ENCODE data around the gene INTS4.
"Not testable (repeated sequence)": the region's sequence is repeated elsewhere in the genome, so short reads cannot be mapped to it uniquely, and the experiment has no call there.

INTS4 gene

DNA sequence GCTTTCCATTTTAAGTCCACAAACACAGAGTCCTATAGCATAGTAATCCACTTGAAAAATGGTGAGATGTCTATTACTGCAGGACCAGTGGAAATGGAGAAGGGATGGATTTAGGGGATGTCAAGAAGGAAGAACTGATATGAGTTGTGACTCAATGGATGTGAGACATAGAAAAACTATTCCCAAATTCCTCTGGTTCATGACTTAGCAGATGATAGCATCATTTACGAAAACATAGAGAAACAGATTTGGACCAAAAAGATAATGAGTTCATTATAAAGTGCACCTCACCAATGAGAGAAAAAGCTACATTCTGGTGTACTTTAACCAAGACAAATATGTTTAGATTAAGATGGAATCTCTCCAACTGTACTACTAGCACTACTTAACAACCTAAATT, 51.2 kb downstream of the INTS4 start:
- not testable (repeated sequence) for DNase-seq (ENCODE audit: low read depth in 2 of 2)

DNA sequence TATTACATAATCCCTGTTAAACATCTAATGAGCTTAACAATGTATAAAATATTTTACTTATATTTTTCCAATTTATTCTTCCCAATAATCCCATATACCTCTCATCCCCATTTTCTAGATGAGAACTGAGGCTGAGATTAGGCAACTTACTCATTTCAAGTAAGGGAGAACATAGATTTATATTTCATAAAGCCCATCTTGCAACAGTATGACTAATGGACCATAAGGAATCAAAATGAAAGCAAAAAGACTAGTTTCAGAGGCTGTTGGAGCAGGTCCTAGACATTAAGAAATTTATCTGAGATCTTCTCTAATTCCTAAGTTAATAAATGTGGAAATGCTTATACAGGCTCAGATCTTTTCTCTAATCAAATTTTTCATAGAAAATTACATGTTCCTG, 52.0 kb downstream of the INTS4 start:
- DNase-seq (ENCODE audit: low read depth in 2 of 2), result not testable (repeated sequence)

DNA sequence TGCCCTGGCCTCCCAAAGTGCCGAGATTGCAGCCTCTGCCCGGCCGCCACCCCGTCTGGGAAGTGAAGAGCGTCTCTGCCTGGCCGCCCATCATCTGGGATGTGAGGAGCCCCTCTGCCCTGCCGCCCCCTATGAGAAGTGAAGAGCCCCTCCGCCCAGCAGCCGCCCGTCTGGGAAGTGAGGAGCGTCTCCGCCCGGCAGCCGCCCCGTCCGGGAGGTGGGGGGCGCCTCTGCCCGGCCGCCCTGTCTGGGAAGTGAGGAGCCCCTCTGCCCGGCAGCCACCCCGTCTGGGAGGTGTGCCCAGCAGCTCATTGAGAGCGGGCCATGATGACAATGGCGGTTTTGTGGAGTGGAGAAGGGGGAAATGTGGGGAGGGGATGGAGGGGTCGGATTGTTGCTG, 60.9 kb downstream of the INTS4 start:
- DNase-seq (ENCODE audit: low read depth in 2 of 2), result not testable (repeated sequence)

DNA sequence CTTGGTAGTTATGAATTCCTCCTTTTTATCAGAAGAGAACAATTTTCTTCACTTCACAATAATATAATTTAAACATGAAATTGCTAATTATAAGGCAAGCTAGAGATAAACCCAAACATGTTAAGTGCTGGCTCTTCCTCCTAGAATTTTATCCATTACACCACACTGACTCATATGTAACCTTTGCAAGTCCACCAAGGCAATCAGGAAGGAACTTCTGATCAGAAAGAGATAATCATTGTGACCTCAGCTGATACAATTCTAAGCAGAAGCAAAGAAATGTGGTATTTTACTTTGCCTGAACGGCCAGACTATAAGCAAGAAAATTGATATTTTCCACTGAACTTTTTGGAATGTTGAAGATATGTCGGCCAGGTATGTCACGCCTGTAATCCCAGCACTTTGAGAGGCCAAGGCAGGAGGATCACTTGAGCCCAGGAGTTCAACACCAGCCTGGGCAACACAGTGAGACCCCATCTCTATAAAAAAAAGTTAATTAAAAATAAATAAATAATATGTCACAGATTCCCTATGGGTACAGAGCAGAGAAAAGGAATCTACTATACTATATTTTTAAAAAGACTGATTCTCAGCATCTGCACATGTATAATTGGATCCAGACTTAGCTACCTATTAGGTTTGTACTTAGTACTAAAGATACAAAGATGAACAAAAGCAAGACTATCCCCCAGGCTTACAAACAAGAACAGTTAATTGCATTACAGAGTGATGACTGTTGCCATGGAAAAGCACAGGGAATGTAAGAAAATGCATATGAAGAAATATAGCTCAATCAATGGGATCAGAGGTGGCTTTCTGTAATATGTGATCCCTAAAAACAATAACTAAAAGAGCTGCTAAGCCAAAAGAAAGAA, 63.9 kb downstream of the INTS4 start:
- not testable (repeated sequence) for DNase-seq (ENCODE audit: low read depth in 2 of 2)

DNA sequence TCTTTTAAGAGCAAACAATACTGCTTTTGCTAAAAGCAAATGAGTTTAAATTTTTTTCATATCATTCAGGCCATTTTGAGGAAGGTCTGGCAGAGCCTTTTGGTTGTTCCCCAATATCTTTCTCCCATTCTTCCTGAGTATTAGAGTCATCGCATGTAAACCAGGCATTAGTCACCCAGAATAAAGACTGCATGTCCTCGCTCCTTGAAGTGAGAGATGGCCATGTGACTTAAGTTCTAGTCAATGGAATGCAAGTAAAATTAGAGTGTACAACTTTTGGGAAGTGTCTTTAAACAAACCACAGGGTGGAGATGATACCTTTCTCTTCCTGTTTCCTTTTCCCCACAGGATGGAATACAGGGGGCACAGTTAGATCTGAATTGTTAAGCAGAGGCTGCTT, 76.8 kb downstream of the INTS4 start:
- DNase-seq (ENCODE audit: low read depth in 2 of 2), result not testable (repeated sequence)

DNA sequence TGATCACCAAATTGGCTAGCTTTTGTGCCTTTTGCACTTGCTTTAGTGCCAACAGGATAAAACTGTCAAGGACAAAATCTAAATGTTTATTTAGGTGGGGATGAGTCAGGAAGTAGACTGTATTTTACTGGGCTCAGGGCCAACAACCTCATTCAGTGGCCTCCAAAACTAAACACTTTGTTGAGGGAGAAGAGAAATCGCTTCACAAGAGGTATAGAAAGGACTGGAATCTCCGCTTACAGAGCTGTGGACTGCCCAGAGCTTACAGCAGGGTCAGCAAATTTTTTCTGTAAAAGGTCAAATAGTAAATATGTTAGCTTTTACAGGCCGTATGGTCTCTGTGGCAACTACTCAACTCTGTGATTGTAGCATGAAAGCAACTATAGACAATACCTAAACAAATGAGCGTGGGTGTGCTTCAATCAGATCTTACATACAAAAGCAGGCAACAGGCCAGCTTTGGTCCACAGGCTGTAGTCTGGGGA, 80.1 kb downstream of the INTS4 start:
- not testable (repeated sequence) for DNase-seq (ENCODE audit: low read depth in 2 of 2)

DNA sequence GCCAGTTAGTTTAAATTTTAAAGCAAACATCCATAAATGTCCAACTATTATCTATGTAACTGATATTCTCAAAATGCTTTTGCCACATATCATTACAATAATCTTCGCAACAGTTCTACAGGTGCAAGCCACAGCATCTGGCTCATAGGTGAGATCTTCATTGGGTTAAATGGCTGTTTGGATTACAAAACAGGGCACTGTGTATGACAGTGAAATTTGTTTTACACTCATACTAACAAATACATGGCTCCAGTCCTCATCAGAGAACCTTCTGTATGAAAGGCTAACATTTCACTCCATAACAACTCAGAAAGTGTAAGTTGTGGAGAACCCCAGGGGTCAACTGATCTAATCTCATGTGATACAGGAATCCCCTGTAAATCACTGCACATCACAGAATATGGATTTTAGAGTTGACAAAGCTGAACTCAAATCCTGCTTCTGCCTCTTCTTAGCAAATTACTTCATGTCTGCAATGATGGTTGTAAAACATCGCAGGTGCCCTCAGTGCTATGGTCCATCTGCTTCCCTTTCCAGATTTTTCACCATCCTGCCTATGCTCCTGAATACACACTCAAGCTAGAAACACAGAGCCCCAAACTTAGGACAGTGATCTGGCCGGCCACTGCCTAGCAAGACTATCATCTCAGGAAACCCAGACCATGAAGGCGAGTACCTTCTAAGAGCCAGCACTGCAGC, 80.7 kb downstream of the INTS4 start:
- DNase-seq (ENCODE audit: low read depth in 2 of 2), result not testable (repeated sequence)

DNA sequence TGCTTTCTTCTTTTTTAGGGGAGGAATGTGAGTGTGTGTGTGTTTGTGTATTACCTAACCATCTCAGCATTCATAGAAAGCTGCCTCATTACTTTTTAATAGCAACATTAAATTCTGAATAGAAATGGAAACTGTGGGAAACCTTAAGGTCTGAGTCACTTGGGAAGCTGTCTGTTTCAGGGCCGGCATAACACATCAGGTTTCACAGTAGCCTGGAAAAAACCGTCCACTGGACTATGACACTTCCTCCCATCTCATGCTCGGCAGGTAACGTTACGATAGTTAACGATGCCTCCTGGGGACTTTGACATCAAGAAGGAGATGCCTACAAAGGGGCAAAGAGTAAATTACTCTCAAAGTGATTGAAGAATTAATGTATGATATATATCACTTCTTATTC, 83.6 kb downstream of the INTS4 start:
- not testable (repeated sequence) for DNase-seq (ENCODE audit: low read depth in 2 of 2)

DNA sequence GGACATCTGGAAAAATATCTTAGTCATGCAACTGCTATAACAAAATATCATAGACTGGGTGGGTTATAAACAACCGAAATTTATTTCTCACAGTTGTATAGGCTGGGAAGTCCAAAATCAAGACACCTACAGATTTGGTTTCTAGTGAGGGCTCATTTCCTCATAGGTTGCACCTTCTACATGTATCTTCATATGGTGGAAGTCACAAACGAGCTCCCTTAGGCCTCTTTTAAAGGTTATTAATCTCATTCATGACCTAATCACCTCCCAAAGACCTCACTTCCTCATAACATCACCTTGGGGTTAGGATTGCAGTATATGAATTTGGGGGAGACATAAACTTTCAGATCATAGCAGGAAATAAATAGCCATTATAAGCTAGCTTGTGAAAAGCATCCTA, 85.2 kb downstream of the INTS4 start:
- no peak for DNase-seq (ENCODE audit: low read depth in 2 of 2)

DNA sequence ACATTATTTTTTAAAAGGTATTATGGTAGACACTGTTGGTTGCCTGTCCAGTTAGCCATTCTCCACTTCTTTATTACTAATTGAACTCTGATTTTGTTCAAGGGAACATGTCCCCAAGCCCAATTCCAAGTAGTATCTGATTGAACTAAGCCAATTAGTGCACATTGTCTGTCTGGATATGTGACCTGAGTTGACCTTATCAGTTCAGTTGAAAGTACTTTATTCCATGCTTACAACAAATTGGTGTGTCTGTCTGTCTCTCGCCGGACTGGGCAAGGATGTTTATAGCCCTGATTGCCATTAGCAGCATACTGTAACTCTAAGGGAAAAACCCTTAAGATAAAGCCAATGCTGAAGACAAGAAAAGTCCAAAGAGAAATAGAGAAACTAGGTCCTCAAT, 85.6 kb downstream of the INTS4 start:
- no peak for DNase-seq (ENCODE audit: low read depth in 2 of 2)

DNA sequence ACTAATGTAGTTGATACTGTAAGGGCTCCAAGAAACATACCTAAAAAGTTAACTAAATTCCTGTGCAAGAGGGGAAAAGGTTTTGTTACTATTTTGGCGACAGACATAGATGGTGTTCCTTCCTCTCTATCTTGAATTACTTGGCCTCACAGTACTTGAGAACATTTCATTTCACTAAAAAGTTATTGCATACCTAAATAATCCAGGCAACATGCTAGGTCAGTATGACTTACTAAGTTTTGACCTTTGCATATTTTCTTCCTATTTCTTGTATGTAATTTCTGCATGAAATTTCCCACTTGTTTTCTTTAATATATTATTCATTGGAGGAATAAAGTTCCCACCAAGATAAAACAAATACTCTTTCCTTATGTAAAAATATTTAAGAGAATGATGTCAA, 99.5 kb downstream of the INTS4 start:
- not testable (repeated sequence) for DNase-seq (ENCODE audit: low read depth in 2 of 2)

DNA sequence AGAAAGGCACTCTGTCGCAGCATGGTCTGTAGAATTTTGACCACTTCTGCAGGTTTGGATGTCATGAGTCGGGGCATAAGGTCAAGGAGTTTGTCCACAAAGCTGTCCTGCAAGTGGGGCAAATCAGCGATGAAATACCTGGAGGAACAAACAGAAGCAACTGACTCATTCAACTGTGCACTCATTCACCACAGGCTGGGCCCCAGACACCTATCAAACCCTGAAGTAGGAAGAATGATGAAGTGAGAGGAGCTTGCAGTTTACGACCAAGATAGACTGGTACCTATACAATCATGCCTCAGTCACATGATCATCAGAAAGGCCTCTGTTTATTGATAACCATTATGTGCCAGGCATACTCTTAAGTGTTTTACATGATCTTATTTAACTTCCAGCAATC, 102.8 kb downstream of the INTS4 start:
- not testable (repeated sequence) for DNase-seq (ENCODE audit: low read depth in 2 of 2)

DNA sequence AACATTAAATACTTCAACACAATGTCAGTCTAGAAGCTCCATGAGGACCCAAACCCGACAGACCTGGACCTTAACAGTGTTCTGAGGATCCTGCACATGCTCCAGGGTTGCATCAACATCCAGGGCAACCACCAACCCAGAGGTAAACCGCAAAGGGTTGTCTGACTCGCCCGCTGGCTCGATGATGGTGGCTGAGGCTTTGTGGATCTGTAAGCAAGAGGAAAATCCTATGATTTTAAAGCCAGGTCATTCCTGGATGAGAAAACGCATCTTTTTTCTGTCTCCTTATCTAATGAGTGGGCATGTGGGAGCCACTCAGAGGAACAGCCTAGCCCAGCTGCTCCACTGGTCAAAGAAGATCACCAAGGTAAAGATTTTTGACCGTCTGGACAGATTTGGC, 103.2 kb downstream of the INTS4 start:
- not testable (repeated sequence) for DNase-seq (ENCODE audit: low read depth in 2 of 2)

DNA sequence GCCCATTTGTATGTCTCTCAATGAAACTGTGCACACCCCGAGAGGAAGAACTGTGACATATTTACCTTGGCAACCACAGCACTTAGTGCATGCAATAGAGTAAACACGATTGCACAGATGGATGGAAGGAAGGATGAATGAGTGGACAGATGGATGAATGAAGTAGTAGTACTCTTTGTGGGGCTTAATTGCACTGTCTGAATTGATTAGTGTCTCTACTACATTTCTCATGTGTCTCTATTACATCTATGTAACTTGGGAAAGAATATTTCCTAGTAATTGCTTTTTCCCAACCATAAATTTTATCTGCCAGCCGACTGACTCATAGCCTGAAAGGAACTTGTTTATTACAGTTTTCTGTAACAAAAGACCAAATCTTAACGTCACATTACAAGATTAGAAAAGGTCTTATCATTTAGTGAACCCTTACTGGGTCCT, 103.8 kb downstream of the INTS4 start:
- DNase-seq (ENCODE audit: low read depth in 2 of 2), result not testable (repeated sequence)

DNA sequence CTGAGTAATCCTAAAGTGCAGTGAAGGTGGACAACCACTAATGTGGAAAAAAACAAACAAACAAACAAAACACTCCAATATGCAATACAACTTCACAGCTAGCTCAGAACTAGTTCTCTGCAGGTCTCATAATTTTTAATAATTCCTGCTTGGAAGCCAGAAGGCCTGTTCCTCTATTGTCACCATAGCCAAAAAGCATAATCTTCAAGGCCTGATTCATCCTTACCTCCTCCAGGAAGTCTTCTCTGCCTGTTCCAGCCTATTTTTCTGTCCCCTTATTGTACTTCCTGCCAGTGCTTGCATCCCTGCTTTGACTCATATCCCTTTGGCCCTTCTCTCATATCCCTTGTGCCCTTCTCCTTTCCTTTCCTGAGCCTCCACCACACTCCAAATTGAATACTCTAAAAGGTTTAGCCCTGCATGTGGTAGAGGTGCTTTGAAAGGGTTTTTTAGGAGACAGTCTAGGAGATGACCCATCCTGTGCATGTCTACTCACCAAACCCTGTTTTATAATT, 104.3 kb downstream of the INTS4 start:
- DNase-seq (ENCODE audit: low read depth in 2 of 2), result not testable (repeated sequence)

DNA sequence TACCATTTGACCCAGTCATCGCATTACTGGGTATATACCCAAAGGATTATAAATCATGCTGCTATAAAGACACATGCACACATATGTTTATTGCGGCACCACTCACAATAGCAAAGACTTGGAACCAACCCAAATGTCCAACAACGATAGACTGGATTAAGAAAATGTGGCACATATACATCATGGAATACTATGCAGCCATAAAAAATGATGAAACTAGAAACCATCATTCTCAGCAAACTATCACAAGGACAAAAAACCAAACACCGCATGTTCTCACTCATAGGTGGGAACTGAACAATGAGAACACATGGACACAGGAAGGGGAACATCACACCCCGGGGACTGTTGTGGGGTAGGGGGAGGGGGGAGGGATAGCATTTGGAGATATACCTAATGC, 105.4 kb downstream of the INTS4 start:
- DNase-seq (ENCODE audit: low read depth in 2 of 2), result not testable (repeated sequence)

DNA sequence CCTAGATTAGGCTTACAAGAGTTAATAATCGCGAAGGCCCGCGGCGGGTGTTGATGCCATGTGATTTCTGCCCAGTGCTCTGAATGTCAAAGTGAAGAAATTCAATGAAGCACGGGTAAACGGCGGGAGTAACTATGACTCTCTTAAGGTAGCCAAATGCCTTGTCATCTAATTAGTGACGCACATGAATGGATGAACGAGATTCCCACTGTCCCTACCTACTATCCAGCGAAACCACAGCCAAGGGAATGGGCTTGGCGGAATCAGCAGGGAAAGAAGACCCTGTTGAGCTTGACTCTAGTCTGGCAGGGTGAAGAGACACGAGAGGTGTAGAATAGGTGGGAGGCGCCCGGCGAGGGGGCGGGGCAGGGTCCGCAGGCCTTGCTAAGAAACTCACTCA, 108.1 kb downstream of the INTS4 start:
- no peak for DNase-seq (ENCODE audit: low read depth in 2 of 2)

DNA sequence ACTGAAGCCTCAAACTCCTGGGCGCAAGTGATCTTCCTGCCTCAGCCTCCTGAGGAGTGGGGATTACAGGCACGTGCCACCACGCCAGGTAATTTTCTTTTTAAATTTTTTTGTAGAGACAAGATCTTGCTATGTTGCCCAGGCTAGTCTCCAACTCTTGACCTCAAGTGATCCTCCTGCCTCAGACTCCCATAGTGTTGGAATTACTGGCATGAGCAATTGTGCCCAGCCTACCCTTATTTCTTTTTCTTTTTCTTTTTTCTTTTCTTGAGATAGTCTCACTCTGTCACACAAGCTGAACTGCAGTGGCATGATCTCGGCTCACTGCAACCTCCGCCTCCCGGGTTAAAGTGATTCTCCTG, 109.7 kb downstream of the INTS4 start:
- no peak for DNase-seq (ENCODE audit: low read depth in 2 of 2)

DNA sequence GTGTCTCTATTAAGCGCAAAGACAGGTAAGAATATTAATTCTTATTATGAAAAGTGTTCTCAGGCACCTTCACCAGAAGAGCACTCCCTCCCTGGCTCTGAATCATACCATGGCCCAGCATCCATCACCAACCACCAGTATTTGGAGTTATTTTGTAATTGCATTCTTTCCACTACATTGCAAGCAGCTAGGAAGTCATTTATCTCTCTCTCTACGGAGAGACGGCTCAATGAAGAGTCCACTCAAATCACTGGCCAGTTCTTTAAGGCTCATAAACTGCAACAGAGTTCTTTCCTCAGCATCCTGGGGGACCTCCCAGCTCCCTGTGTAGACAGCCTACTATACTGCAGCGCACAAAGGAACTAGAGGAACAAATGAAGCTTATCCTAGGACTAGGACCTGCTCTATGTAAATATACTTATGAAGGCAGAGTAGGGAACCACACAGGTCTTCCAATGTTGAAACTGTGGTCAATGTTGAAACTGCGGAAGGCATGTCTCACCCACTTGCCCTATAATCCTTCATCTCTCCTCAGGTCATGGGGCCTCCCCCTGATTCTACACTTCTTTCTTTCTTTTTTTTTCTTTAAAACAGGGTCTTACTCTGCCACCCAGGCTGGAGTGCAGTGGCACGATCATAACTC, 110.2 kb downstream of the INTS4 start:
- DNase-seq (ENCODE audit: low read depth in 2 of 2), result no peak

DNA sequence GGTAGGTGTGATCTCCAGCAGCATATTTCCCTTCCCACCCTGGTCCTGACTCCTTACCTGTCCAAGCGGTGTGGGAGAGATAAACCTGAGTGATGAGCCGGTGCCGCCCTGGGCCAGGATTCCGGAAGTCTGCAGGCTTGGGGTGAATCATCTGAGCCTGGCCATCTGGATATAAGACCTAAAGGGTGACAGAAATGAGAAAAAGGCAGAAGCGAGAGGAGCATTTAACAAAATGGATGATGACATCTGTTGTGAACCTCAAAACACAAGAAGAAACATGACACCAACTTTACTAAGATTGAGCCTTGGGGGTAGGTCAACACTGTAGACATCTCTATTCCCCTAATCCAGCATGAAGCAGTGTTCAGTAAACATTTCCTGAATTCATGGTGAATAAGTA, 110.7 kb downstream of the INTS4 start:
- DNase-seq (ENCODE audit: low read depth in 2 of 2), result no peak

DNA sequence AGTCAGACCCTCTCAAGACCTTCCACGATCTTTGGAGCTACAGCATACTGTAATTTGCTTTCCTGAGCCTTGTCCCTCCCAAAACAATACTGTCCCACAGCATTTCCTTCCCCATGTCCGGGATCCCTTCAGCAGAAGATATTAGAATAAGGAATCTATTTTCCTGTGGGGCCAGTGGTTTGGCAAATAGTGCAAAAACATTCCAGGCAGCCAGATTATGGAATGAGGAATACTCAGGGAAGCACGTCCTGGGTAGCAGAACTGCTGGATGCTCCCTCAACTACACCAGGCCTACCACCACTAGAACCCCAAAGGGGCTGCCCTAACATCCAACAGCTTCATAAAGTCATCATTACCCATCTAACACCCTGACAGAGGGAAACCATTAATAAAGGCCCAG, 112.1 kb downstream of the INTS4 start:
- DNase-seq (ENCODE audit: low read depth in 2 of 2), result no peak

DNA sequence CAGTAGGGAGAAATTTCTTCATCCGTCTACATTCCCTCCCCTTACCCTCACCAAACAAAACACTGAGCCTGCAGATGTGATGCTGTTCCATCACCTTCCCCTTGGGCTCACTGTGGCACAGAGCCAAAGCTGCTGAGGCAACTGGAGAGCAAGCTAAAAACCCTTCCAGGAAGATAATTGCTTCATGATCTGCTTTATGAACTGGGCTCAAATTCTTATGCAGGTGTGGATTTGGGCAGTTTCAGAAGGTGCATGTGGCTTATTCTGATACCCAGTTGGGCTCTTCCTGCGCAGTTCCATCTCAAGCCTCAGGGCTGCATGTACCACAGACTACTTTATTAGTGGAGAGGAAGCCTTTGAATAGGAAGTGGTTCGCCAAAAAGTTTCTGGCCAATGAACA, 115.2 kb downstream of the INTS4 start:
- no peak for DNase-seq (ENCODE audit: low read depth in 2 of 2)

All from activated CD4-positive, alpha-beta T cell treated with anti-CD3 and anti-CD28 coated beads for 24 hours (primary cell).